Skin of body (tissue), 3 donors: ENCODE measurements around the gene JSRP1. TPM values are rescaled to one million over a fixed set of nuclear protein-coding genes. Genes with fewer than 3 reads are reported as not detected.

ENCODE experiments used
- DNase-seq: peaks from one replicate; lab custom pipeline; 2025; lab: John Stamatoyannopoulos, UW
- small RNA-seq: library from RNA; depleted of rRNA; stranded (forward); fragments of <200 nt; gene quantifications from one replicate; pipeline ENCODE3, GENCODE V24; 2014; ENCODE audit warnings: low replicate concordance
- total RNA-seq: library from RNA; depleted of rRNA; stranded (reverse); fragments of >200 nt; gene quantifications from one replicate; pipeline ENCODE4 v1.2.3, GENCODE V29; 2014

Gene JSRP1
- total RNA-seq, 1 donor from 2014 or later, result 4.5 TPM

- no peak for DNase-seq
Measured at GRCh38 chr19:2216361-2217225, 39.6 kb downstream of the JSRP1 start.

- DNase-seq, result no peak
Measured at GRCh38 chr19:2215281-2215751, 40.9 kb downstream of the JSRP1 start.

- no peak for DNase-seq
Measured at GRCh38 chr19:2214251-2214650, 42.0 kb downstream of the JSRP1 start.

- no peak for DNase-seq
Measured at GRCh38 chr19:2213799-2214198, 42.4 kb downstream of the JSRP1 start.

GRCh38 chr19:2212861-2213711, 43.1 kb downstream of the JSRP1 start:
- DNase-seq, result no peak

GRCh38 chr19:2210987-2211740, 45.1 kb downstream of the JSRP1 start:
- DNase-seq, result no peak

GRCh38 chr19:2210206-2210605, 46.0 kb downstream of the JSRP1 start:
- no peak for DNase-seq

- DNase-seq, result no peak
Measured at GRCh38 chr19:2209408-2209807, 46.8 kb downstream of the JSRP1 start.

GRCh38 chr19:2208975-2209374, 47.2 kb downstream of the JSRP1 start:
- no peak for DNase-seq

GRCh38 chr19:2207991-2208860, 48.0 kb downstream of the JSRP1 start:
- DNase-seq, result peak; percentile 65

- DNase-seq, result no peak
Measured at GRCh38 chr19:2207008-2207407, 49.2 kb downstream of the JSRP1 start.

GRCh38 chr19:2202366-2202765, 53.9 kb downstream of the JSRP1 start:
- DNase-seq, result no peak

Small RNA genes lying within 50 kb of the gene (small RNA-seq; reads per million reads assigned to genes)
- gene MIR1227, result not detected

Other genes with a start within 250 kb of the JSRP1 start
- 26.9 TPM for gene BTBD2, start 240.7 kb downstream of the JSRP1 start, total RNA-seq
- 42.2 TPM for gene MKNK2, start 205.2 kb downstream of the JSRP1 start, total RNA-seq
- gene MOB3A, start 160.1 kb downstream of the JSRP1 start, total RNA-seq, result 16.2 TPM
- 2.2 TPM for gene IZUMO4, start 159.5 kb downstream of the JSRP1 start, total RNA-seq
- 33.2 TPM for gene AP3D1, start 104.9 kb downstream of the JSRP1 start, total RNA-seq
- gene DOT1L, start 92.5 kb downstream of the JSRP1 start, total RNA-seq, result 9.3 TPM
- 36.7 TPM for gene PLEKHJ1, start 20.1 kb downstream of the JSRP1 start, total RNA-seq
- gene SF3A2, start 19.6 kb downstream of the JSRP1 start, total RNA-seq, result 51.5 TPM
- not detected for gene AMH, start 7.1 kb downstream of the JSRP1 start, total RNA-seq
- gene PEAK3, start 25.8 kb upstream of the JSRP1 start, total RNA-seq, result 0.20 TPM
- not detected for gene LINGO3, start 51.7 kb upstream of the JSRP1 start, total RNA-seq
- gene LSM7, start 72.2 kb upstream of the JSRP1 start, total RNA-seq, result 57.0 TPM
- gene SPPL2B, start 72.3 kb upstream of the JSRP1 start, total RNA-seq, result 23.6 TPM
- gene TMPRSS9, start 103.8 kb upstream of the JSRP1 start, total RNA-seq, result 0.20 TPM
- 22.6 TPM for gene TIMM13, start 171.2 kb upstream of the JSRP1 start, total RNA-seq
- 34.1 TPM for gene LMNB2, start 200.5 kb upstream of the JSRP1 start, total RNA-seq
- gene GADD45B, start 219.7 kb upstream of the JSRP1 start, total RNA-seq, result 55.8 TPM